GM21619 (cell line): Measurements from ENCODE around the gene BMPR1A.

ENCODE experiments used
- ATAC-seq: cut with Tn5 transposase; IDR thresholded peaks from one replicate; pipeline ENCODE4 v1.9.1; 2021; ENCODE audit not compliant: unreplicated experiment

The BMPR1A gene

DNA sequence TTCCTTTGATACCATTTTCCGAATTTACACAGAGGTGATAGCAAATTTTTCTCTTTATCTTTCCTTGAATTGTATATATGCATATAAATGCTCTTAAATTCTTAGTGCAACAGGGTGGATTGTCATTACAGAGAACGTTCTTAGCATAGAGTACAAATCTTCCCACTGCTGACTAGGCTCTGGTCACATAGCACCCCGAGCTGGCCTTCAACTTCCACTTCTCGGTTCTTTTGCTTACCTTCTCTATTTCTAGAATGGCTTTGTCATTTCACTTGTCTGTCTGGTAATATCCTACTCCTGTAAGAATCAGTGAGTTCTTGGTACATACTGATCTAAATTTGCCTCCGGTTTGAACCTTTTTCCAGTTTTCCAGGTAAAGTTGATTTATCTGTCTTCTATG, 225.3 kb downstream of the BMPR1A start:
- ATAC-seq, result no peak
